HepG2 (cell line): ENCODE results near the gene YIF1A. TPM values are rescaled to one million over a fixed set of nuclear protein-coding genes. Genes with fewer than 3 reads are reported as not detected.

Experiments
- CTCF ChIP-seq: sonication (generic); formaldehyde crosslinking; IDR thresholded peaks from 2 replicates; pipeline ENCODE4 v1.5.0; 2020; ENCODE audit warnings: mild to moderate bottlenecking, missing genetic modification reagents, moderate library complexity
- EED ChIP-seq: sonication (generic); formaldehyde crosslinking; IDR thresholded peaks from 2 replicates; pipeline ENCODE4 v1.5.0; 2020; ENCODE audit warnings: mild to moderate bottlenecking, missing genetic modification reagents
- ERF ChIP-seq: IDR thresholded peaks from 2 replicates; pipeline ENCODE4 v1.6.1; 2018; ENCODE audit warnings: missing biosample characterization, missing genetic modification reagents
- FOXO4 ChIP-seq: sonication (generic); formaldehyde crosslinking; conservative IDR thresholded peaks from 2 replicates; pipeline ENCODE4 v1.8.1; 2023; ENCODE audit warnings: missing genetic modification reagents
- MYC ChIP-seq: sonication (generic); formaldehyde crosslinking; IDR thresholded peaks from 2 replicates; pipeline ENCODE4 v1.9.0; 2021; ENCODE audit warnings: missing genetic modification reagents, borderline replicate concordance
- NCOR1 ChIP-seq: fragments of 200-600 bp; sonication (generic); IDR thresholded peaks from 2 replicates; pipeline ENCODE4 v1.7.0; 2017; ENCODE audit warnings: antibody characterized with exemption, low read length, borderline replicate concordance
- ZBTB20 ChIP-seq: sonication (generic); formaldehyde crosslinking; IDR thresholded peaks from 2 replicates; pipeline ENCODE4 v1.8.1; 2023; ENCODE audit warnings: missing genetic modification reagents, low read depth, mild to moderate bottlenecking, borderline replicate concordance
- ZFY ChIP-seq: sonication (generic); formaldehyde crosslinking; IDR thresholded peaks from 2 replicates; pipeline ENCODE4 v1.4.0; 2020; ENCODE audit warnings: missing genetic modification reagents
- ZNF12 ChIP-seq: sonication (generic); formaldehyde crosslinking; IDR thresholded peaks from 2 replicates; pipeline ENCODE4 v1.5.0; 2020; ENCODE audit warnings: missing genetic modification reagents
- ZNF234 ChIP-seq: sonication (generic); formaldehyde crosslinking; conservative IDR thresholded peaks from 2 replicates; pipeline ENCODE4 v1.5.1; 2020; ENCODE audit warnings: mild to moderate bottlenecking, missing genetic modification reagents
- ZNF343 ChIP-seq: sonication (generic); formaldehyde crosslinking; IDR thresholded peaks from 2 replicates; pipeline ENCODE4 v1.4.0; 2020; ENCODE audit warnings: mild to moderate bottlenecking, missing genetic modification reagents
- ZNF501 ChIP-seq: sonication (generic); formaldehyde crosslinking; IDR thresholded peaks from 2 replicates; pipeline ENCODE4 v1.5.1; 2020; ENCODE audit warnings: mild to moderate bottlenecking, moderate library complexity, missing genetic modification reagents
- ZNF546 ChIP-seq: sonication (generic); formaldehyde crosslinking; conservative IDR thresholded peaks from 2 replicates; pipeline ENCODE4 v1.8.1; 2023; ENCODE audit warnings: mild to moderate bottlenecking, missing genetic modification reagents
- ZNF607 ChIP-seq: sonication (generic); formaldehyde crosslinking; IDR thresholded peaks from 2 replicates; pipeline ENCODE4 v1.5.1; 2020; ENCODE audit warnings: missing genetic modification reagents, mild to moderate bottlenecking, borderline replicate concordance
- ZNF678 ChIP-seq: sonication (generic); formaldehyde crosslinking; IDR thresholded peaks from 2 replicates; pipeline ENCODE4 v1.4.0; 2020; ENCODE audit warnings: mild to moderate bottlenecking, missing genetic modification reagents
- ZNF687 ChIP-seq: sonication (generic); formaldehyde crosslinking; IDR thresholded peaks from 2 replicates; pipeline ENCODE4 v1.5.1; 2020; ENCODE audit warnings: mild to moderate bottlenecking, missing genetic modification reagents, moderate library complexity
- ZNF761 ChIP-seq: sonication (generic); formaldehyde crosslinking; conservative IDR thresholded peaks from 2 replicates; pipeline ENCODE4 v1.4.0; 2020; ENCODE audit warnings: mild to moderate bottlenecking, missing genetic modification reagents
- polyA plus RNA-seq, 8 experiments: library from polyadenylated mRNA; depleted of rRNA in 3 of 8; stranded (reverse) in 7 of 8; unstranded in 1 of 8; fragments of >200 nt; fragmentation: Illumina TruSeq in 4 of 8; extraction: Trizol in 4 of 8; gene quantifications; 2 replicates each; pipeline versions ENCODE4 v1.2.1 to v1.2.3, GENCODE V29; 2011 to 2016; ENCODE audit warnings: low read depth in 4 of 8, missing spikeins in 1 of 8, mixed read lengths in 1 of 8; ENCODE audit not compliant: insufficient read depth in 1 of 8
- total RNA-seq, 5 experiments: library from RNA; depleted of rRNA; stranded (reverse); fragments of >200 nt; fragmentation: Illumina TruSeq; extraction: Trizol; gene quantifications; 2 replicates each; pipeline ENCODE4 v1.2.3, GENCODE V29; 2016; ENCODE audit warnings: low read depth in 1 of 5
- TF ChIP-seq, protein P1 (sequence below): sonication (generic); formaldehyde crosslinking; IDR thresholded peaks from 2 replicates; pipeline ENCODE4 v1.8.0; 2022; ENCODE audit warnings: mild to moderate bottlenecking, missing genetic modification reagents

YIF1A gene
- total and polyA plus RNA-seq, 2 of the 13 experiments (the other 11 are each of a cell fraction or from before 2014, with no cell fraction given), result 133 to 145 TPM

GRCh38 chr11:66335531-66336233, 46.7 kb upstream of the YIF1A start (continued):
- TF ChIP-seq CTCF (CRISPR knock-in tag), result 0 out of 2 replicates have a peak, but pooled peaks have one; percentile 10
- TF ChIP-seq ZNF607 (CRISPR knock-in tag), result peak; percentile 24; the same call in 1 of the 2 replicates
- 0 out of 2 replicates have a peak, but pooled peaks have one; percentile 9 for TF ChIP-seq ZNF234 (CRISPR knock-in tag)
- TF ChIP-seq MYC (CRISPR knock-in tag), result peak; percentile 20; the same call in 1 of the 2 replicates
- TF ChIP-seq, protein P1, sequence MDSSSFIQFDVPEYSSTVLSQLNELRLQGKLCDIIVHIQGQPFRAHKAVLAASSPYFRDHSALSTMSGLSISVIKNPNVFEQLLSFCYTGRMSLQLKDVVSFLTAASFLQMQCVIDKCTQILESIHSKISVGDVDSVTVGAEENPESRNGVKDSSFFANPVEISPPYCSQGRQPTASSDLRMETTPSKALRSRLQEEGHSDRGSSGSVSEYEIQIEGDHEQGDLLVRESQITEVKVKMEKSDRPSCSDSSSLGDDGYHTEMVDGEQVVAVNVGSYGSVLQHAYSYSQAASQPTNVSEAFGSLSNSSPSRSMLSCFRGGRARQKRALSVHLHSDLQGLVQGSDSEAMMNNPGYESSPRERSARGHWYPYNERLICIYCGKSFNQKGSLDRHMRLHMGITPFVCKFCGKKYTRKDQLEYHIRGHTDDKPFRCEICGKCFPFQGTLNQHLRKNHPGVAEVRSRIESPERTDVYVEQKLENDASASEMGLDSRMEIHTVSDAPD (CRISPR knock-in tag), result no peak
- 0 out of 2 replicates have a peak, but pooled peaks have one; percentile 8 for TF ChIP-seq ZBTB20 (CRISPR knock-in tag)
- TF ChIP-seq NCOR1, result no peak
- peak; percentile 62 for TF ChIP-seq ZNF687 (CRISPR knock-in tag)
- no peak for TF ChIP-seq ZNF12 (CRISPR knock-in tag)
- TF ChIP-seq ZNF678 (CRISPR knock-in tag), result peak; percentile 34; the same call in 1 of the 2 replicates
- 0 out of 2 replicates have a peak, but pooled peaks have one; percentile 8 for TF ChIP-seq ZNF343 (CRISPR knock-in tag)
- TF ChIP-seq ZNF546, result peak; percentile 18; the same call in 1 of the 2 replicates
- 0 out of 2 replicates have a peak, but pooled peaks have one; percentile 11 for TF ChIP-seq ZFY (CRISPR knock-in tag)
- peak; percentile 71; the same call in 1 of the 2 replicates for TF ChIP-seq ZNF501 (CRISPR knock-in tag)
- 0 out of 2 replicates have a peak, but pooled peaks have one; percentile 68 for TF ChIP-seq EED
- TF ChIP-seq ERF, result no peak
- TF ChIP-seq FOXO4, result no peak
- TF ChIP-seq ZNF761 (CRISPR knock-in tag), result peak; percentile 25; the same call in 1 of the 2 replicates
